Thoracic aorta (tissue), 2 donors: ENCODE data around the gene RPRD2. TPM values are rescaled to one million over a fixed set of nuclear protein-coding genes. Genes with fewer than 3 reads are reported as not detected.

ENCODE experiments used
- ATAC-seq: fragments of 150-250 bp; one replicate; pipeline ENCODE4 v1.8.0; 2017; ENCODE audit warnings: low read depth; ENCODE audit not compliant: insufficient number of reproducible peaks, low FRiP score
- DNase-seq: peaks from one replicate; pipeline ENCODE4 v3.0.0-alpha.2; 2020; ENCODE audit warnings: low spot score
- H3K27ac ChIP-seq, 2 donors: fragments of 200-600 bp; sonication (generic); 1 replicate in 1 of 2; 2 replicates in 1 of 2; pipeline ENCODE4 v1.5.1; 2016; ENCODE audit warnings: mild to moderate bottlenecking in 2 of 2, moderate library complexity in 2 of 2
- H3K27me3 ChIP-seq: fragments of 200-600 bp; sonication (generic); replicated peaks from 2 replicates; pipeline ENCODE4 v1.6.0; 2016; ENCODE audit warnings: mild to moderate bottlenecking; ENCODE audit not compliant: insufficient read depth
- H3K36me3 ChIP-seq: fragments of 200-600 bp; sonication (generic); one replicate; pipeline ENCODE4 v1.5.1; 2016
- H3K4me1 ChIP-seq, 2 donors: fragments of 200-600 bp; sonication (generic); 1 replicate in 1 of 2; 2 replicates in 1 of 2; pipeline versions ENCODE4 v1.5.1 to v1.6.0; 2016; ENCODE audit warnings: low read depth in 2 of 2, mild to moderate bottlenecking in 1 of 2; ENCODE audit not compliant: control insufficient read depth in 1 of 2
- H3K4me3 ChIP-seq: fragments of 200-600 bp; sonication (generic); 2 replicates; pipeline ENCODE4 v1.5.1; 2016; ENCODE audit warnings: mild to moderate bottlenecking
- H3K9me3 ChIP-seq: fragments of 200-600 bp; sonication (generic); 2 replicates; pipeline ENCODE4 v1.5.1; 2016
- CTCF ChIP-seq: fragments of 200-600 bp; sonication (generic); IDR thresholded peaks from one replicate; pipeline ENCODE4 v1.5.1; 2019; ENCODE audit warnings: antibody characterized with exemption
- total RNA-seq, 2 donors: library from RNA; depleted of rRNA; stranded (reverse); fragments of >200 nt; gene quantifications; one replicate each; pipeline versions ENCODE4 v1.1.0 to v1.2.3, GENCODE V29; 2016

Gene RPRD2
- total RNA-seq, 2 donors from 2014 or later, result 19.5 to 28.4 TPM

- peaks cover 0 to 5% of the 10 kb centered on the region in 2 donors for H3K4me1 ChIP-seq
- TF ChIP-seq CTCF, result no peak
- DNase-seq (no peak), ATAC-seq (no peak)
- H3K27ac ChIP-seq, result peak overlapping the region; percentile 90 to 93
- peak overlapping the region; percentile 77 for H3K4me3 ChIP-seq
- H3K27me3 ChIP-seq, result no peaks in the 10 kb centered on the region
- no peaks in the 10 kb centered on the region for H3K36me3 ChIP-seq
- H3K9me3 ChIP-seq, result no peaks in the 10 kb centered on the region
Measured at GRCh38 chr1:150365941-150366340, 2.0 kb downstream of the RPRD2 start.

GRCh38 chr1:150366416-150367296, 2.7 kb downstream of the RPRD2 start:
- Histone ChIP-seq H3K36me3 (no peaks in the 10 kb centered on the region), H3K27ac (peak overlapping the region in 1 of 2 donors; percentile 90), H3K4me3 (peak overlapping the region; percentile 77), H3K4me1 (peaks cover 0 to 9% of the 10 kb centered on the region in 2 donors), H3K9me3 (no peaks in the 10 kb centered on the region), H3K27me3 (no peaks in the 10 kb centered on the region)
- DNase-seq (no peak), ATAC-seq (no peak)
- TF ChIP-seq CTCF, result no peak

GRCh38 chr1:150371110-150371509, 7.2 kb downstream of the RPRD2 start:
- TF ChIP-seq CTCF, result no peak
- Histone ChIP-seq H3K36me3 (no peaks in the 10 kb centered on the region), H3K9me3 (no peaks in the 10 kb centered on the region), H3K4me3 (no peak overlapping the region), H3K4me1 (peaks cover 18 to 20% of the 10 kb centered on the region in 2 donors), H3K27me3 (no peaks in the 10 kb centered on the region), H3K27ac (no peak overlapping the region)
- DNase-seq (no peak), ATAC-seq (no peak)

- Histone ChIP-seq H3K4me3 (no peak overlapping the region), H3K27me3 (no peaks in the 10 kb centered on the region), H3K4me1 (peaks cover 14 to 22% of the 10 kb centered on the region in 2 donors), H3K36me3 (no peaks in the 10 kb centered on the region), H3K9me3 (no peaks in the 10 kb centered on the region), H3K27ac (no peak overlapping the region)
- DNase-seq (no peak), ATAC-seq (no peak)
- no peak for TF ChIP-seq CTCF
Measured at GRCh38 chr1:150372580-150372979, 8.6 kb downstream of the RPRD2 start.

GRCh38 chr1:150376110-150376509, 12.2 kb downstream of the RPRD2 start:
- ATAC-seq (no peak), DNase-seq (no peak)
- H3K27ac ChIP-seq, result no peak overlapping the region
- no peak for TF ChIP-seq CTCF
- H3K4me3 ChIP-seq, result no peak overlapping the region
- H3K4me1 ChIP-seq, result peaks cover 13 to 22% of the 10 kb centered on the region in 2 donors
- H3K27me3 ChIP-seq, result no peaks in the 10 kb centered on the region
- no peaks in the 10 kb centered on the region for H3K36me3 ChIP-seq
- no peaks in the 10 kb centered on the region for H3K9me3 ChIP-seq
